GM19099 (cell line): ENCODE measurements around the gene TMCC2.

ENCODE experiments used
- POLR2A ChIP-seq: IDR thresholded peaks from 3 replicates; pipeline ENCODE4 v1.6.1; 2011; ENCODE audit warnings: low read depth; ENCODE audit not compliant: insufficient read length; ENCODE audit errors: extremely low read depth

TMCC2 gene

DNA sequence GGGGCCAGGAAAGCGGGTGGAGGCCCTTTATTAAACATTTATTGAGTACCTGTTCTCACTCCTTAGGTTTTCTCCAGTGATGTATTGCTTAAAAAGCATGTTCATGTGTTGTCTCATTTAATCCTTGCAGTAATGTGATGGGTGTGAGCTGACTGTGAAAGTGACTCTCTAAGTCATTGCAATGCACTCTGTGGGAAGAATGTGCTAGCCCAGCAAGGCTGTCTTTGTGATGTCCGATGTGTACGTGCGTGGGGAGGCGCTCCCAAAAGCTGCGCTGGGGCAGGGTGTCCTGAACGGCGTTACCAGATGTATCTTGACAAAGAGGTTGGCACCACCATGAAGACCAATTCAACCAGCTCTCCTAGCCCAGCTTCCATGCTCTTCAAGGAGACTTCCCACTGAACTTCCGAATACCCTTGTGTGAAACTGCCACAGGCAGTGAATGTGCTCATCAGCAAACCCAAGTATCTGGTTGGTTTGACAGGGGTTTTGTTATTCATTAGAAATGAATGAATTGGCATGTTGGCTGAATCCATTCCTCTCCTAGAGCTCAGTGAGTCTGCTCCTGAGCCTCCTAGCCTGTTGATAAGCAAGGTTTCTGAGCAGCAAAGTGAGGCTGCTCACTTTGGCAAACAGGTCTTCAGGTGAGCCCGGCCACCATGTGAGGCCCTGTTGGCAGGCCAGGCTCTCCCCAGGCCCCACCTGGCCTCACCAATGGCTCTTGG is 65.8 kb downstream of the TMCC2 start:
- TF ChIP-seq POLR2A = no peak

DNA sequence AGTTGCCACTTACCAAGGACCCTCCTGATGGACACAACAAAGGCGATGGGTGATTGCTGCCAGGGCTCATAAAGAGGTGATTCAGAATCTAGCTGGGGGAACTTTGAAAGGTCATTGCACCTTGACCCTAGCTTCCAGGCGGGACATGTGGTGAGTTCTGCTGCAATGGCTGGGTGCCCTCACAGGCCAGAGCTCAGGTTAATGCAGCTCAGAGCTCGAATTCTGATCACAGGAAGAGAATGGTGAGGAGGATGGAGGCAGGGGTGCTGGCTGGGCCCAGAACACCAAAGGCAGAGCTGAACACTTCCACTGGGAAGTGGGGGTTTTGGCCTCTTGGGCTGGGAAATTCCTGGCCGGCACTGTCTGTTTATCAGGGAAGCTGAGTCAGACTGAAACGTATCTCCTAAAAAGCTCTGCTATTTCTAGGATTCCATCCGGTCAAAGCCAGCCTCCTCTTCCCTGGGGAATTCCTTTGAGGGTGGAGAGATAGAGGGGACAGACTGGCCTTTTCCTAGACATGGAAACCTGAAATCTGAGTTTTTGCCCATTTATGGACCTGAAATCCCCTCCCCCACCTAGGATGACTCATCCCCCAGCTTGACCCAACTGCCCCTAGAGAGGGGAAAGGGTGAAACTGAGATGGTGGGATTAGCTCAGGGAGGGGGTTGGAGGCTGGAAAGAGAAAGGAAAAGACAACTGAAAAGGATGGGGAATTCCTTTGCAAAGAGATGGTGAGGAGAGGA is 66.6 kb downstream of the TMCC2 start:
- TF ChIP-seq POLR2A = no peak

DNA sequence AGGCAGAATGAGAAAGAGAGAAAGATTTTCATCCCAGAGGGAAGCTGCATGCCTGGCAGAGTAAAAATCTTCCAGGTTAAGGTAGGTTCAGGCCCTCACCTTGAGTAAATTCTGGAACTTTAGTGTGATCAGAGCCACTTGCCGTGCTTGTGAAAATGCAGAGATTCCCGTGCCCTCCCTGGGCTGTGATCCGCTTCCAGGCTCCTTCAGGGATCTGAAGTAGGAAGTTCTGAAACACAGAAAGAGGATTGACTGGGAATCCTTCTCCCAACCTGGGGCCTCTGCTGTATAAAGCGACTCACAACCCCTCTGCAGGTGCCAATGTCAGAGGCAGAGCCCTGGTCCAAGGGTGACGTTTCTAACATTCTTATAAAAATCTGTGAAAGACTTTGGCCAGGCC is 67.2 kb downstream of the TMCC2 start:
- no peak for TF ChIP-seq POLR2A

DNA sequence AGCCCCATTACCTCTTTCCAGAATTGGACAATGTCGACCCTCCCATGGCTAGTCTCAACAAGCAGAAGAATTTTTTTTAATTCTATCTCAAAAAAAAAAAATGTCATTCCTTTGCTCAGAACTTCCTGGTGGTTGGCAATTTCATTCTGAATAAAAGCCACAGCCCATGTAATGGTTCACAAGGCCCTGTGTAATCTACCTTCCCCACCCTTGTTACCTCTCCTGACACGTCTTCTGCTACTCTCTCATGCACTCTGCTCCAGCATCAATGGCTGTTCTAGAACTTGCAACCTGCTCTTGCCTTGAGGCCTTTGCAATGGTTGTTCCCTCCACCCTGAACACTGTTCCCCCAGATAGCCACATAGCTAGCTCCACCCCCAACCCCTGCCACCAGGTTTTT is 68.4 kb downstream of the TMCC2 start:
- TF ChIP-seq POLR2A = no peak

DNA sequence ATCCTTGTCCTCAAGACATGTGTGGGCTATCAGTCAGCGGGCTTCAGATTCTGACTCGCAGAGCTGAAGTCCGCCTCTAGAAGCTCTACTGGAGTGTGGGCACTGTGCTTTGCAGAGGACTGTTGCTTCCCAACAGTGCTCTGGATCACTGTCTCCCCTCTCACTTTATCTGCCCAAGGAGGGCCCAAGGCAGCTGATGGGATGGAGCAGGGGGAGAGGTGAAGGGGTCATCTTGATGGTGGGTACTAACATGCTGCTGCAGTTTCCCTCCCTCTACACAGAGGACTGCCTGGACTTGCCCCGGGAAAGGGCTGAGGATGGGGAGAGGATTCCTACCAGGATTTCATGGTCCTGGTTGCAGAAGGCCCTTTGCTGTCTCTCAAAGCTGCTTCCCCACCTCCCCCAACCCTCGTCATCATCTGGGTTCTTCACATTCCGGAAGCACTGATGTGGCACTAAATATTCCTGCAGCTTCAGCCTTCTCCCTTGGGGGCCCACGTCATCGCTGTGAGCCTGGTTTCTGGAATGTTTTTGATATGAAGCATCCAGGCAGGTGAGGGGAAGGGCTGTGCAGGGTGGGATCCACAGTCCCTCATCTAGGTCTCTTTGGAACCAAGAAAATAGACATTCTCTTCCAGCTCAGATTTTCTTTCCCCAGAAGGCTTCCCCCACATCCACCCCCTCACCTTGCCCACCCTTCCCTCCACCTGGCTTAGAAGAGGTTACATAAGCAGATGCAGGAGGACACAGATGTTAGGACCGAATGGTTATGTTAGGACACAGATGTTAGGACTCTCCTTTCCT is 70.6 kb downstream of the TMCC2 start:
- TF ChIP-seq POLR2A = no peak

DNA sequence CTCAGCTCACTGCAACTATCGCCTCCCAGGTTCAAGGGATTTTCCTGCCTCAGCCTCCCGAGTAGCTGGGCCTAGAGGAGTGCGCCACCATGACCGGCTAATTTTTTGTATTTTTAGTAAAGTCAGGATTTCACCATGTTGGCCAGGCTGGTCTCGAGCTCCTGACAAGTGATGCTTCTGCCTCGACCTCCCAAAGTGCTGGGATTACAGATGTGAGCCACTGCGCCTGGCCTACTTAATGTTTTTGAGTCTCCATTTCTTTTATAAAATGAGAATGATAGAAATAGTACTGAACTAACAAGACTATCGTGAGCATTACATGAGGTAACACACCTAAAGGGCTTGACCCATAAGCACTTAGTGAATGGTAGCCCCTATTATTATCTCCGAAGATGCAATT is 72.4 kb downstream of the TMCC2 start:
- TF ChIP-seq POLR2A = no peak

DNA sequence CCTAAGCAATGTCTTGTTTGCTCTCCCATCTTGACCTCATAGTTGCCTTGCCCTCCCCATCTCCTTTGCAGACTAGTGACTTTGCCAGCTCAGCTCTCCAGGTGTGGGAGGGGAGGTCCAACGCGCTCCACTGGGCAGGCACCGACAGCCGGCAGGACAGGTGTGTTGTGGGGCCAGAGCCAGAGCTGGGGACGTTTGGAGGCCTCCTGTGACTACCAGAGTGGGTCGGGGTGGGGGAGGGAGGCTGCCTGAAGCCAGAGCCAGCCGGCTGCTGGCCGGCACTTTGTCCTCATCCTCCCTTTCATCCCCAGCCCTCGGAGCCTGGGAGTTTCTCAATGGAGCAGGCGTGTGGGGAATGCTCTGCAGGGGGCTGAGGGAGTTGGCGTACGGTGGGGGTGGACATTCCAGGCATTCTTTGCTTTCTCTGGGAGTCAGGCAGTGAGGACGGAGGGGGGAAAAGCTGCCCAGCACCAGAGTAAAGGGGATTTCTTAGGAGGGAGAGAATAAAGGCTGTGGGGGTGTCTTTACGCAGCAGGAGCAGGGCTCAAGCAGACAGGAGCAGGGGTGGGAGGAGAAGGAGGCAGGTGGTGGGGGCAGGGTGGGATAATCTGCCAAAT is 73.6 kb downstream of the TMCC2 start:
- no peak for TF ChIP-seq POLR2A

DNA sequence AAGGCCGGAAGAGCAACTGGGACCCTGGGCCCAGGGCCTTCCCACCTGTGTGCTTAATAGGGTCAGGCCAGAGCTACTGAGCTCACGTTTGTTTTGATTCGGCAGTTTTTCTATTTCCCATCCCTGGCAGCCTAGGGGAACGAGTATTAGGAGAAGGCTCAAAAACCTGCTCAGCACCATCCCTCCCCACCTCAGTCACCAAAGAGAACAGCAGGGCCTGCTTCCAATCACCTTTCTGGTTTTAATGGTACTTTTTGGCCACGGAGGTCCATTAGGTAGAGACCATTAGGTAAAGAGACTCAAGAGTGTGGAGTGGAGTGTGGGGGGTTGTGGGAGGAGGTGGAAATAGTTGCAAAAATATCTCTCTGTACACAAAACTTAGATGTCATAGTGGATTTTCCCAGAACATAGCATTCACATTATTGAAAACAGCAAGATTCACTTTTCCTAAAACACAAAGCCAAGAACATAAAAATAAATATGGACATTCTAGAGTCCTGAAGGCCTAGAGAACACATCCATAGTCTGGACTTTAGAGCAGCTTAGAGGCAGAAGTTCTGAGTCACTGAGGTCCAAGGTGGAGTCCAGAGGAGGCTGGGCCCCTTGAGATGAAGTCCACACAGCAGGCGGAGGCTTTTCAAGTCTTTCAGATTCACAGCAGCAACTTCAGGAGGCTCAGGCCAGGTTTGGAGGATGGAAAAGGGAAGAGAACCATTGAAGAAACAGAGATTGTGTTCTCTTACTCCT is 74.3 kb downstream of the TMCC2 start:
- TF ChIP-seq POLR2A = no peak

DNA sequence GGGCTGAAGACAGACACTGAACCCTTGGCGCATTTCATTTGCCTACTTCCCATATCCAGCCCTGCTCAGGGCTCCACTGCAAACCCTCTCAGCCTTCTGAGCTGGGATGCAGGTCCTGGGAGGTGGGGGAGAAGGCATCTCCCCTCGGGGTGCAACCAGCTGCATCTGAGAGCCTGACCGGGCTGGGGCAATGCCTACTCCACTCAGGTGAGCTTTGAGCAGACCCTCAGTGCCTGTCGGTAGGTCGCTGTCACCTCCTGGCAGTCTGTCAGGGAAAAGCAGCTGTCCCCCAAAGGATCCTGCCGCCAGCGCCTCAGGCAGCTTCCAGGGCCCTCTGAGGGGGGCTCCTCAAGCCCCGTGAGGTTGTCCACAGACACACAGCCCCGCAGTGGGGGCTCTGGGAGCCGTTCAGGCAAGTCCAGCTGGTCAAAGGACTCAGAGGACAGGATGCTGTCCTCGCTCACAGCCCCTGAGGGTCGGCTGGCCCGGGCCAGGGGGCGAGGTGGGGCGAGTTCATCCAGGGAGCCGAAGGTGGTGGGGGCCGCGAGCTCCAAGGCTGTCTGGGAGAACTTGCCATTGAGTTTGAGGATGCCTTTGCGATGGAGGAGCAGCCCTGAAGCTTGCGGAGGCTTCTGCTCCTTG is 75.6 kb downstream of the TMCC2 start:
- no peak for TF ChIP-seq POLR2A

DNA sequence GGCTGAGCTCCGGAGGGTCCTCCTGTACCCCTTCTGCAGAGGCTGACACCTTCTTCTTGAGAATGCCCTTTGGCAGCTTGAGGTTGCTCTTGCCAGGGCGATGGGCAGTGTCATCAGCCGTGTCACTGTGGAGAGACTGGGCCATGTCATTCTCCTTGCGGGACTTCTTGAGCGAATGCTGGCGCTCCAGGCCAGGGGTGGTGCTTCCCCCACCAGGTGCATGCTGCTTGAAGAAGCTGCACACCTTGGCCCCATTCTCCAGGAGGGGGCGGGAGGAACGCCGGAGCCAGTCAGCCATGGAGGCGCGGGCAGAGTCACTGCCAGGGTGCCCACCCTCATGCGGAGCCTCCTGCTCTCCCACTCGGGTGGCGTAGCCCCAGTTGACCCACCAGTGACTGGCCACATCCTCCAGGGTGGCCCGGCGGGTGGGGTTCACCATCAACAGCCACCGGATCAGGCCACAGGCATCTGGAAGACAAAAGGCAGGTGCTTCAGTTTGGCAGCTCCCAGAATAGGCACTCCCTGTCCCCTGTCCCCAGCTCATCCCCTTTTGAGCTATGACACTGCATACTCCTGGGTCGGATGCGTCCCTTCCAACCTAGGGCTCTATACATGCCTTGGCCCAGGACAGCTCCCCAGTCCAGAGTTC is 76.4 kb downstream of the TMCC2 start:
- no peak for TF ChIP-seq POLR2A

DNA sequence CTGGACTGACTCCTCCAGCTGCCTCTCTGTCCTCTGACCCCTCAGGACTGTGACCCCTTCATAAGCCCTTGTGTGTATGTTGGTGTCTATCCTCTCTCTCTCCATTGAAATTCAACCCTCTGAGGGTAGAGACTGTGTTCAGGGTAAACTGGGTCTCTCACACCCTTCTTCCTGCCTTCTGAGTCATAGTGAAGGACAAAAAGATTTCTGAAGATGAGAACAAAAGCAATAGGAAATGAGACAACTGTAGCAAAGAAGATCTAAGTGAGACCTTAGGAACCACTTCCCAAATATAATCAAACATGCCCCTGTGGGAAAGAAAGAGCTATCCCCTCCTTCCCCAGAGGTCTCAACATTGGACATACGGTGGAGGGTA is 76.9 kb downstream of the TMCC2 start:
- no peak for TF ChIP-seq POLR2A

DNA sequence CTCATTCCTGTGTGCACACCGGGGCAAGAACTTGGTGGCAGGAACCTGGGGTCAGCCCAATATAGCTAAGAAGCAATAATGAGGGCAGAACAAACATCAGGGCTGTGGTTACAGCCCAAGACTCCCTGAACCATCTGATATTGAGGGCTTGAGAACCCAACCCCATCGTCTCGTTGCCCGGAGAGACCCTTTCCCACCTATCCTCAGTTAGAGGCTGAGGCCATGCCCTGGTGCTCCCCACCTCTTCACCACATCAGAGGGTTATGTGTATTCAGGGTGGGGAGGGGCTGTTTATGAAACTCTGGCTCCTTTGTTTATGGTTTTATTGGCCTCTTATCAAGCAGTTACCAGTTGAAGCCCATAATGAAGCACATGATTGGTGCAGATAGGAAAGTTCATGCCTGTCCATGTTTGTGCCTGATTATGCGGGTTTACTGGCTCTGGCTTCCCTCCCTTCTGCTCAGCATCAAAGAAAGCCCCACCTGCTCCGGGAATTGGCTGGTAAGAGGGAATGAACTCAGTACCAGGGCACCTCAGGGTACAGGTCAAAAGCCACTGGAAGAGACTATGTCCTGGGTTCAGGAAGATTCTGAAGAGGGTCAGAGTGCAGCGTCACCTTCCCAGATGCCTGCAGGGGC is 79.3 kb downstream of the TMCC2 start:
- no peak for TF ChIP-seq POLR2A

DNA sequence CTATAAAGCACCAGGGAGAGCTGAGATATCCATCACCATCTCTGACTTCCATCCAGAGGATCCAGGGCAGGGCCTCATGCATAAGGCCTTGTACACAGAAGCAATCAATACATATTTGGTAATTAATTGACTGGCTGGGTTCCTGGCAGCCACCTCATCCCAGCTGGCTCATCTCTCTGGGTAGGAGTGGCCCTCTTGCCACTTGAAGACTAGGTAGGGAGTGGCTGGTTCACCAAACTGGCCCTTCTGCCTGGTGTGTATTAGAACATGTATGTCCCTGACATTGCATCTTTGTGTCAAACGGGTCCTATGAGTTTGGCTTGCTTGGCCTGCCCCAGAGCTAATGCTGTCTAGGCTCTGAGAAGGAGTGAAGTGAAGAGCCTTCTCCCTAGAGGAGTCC is 82.0 kb downstream of the TMCC2 start:
- TF ChIP-seq POLR2A = no peak
